Esophagus muscularis mucosa (tissue), 4 donors: ENCODE data around the gene TPD52L1. TPM values are rescaled to one million over a fixed set of nuclear protein-coding genes. Genes with fewer than 3 reads are reported as not detected.

Source experiments
- DNase-seq: peaks from one replicate; pipeline ENCODE4 v3.0.0-alpha.2; 2017; ENCODE audit errors: extremely low spot score
- H3K27ac ChIP-seq, 4 donors: fragments of 200-600 bp; sonication (generic); replicated peaks in 1 of 4; 1 replicate in 3 of 4; 2 replicates in 1 of 4; pipeline ENCODE4 v1.5.1; 2016 to 2019; ENCODE audit warnings: mild to moderate bottlenecking in 1 of 4
- H3K27me3 ChIP-seq, 4 donors: fragments of 200-600 bp; sonication (generic); one replicate each; pipeline versions ENCODE4 v1.5.1 to v1.6.0; 2016 to 2019
- H3K36me3 ChIP-seq, 4 donors: fragments of 200-600 bp; sonication (generic); one replicate each; pipeline ENCODE4 v1.5.1; 2016 to 2019
- H3K4me1 ChIP-seq, 4 donors: fragments of 200-600 bp; sonication (generic); one replicate each; pipeline ENCODE4 v1.5.1; 2016 to 2019
- H3K4me3 ChIP-seq, 4 donors: fragments of 200-600 bp; sonication (generic); 1 replicate in 2 of 4; 2 replicates in 2 of 4; pipeline ENCODE4 v1.5.1; 2016 to 2019; ENCODE audit warnings: mild to moderate bottlenecking in 4 of 4, moderate library complexity in 1 of 4
- H3K9me3 ChIP-seq, 4 donors: fragments of 200-600 bp; sonication (generic); 1 replicate in 3 of 4; 2 replicates in 1 of 4; pipeline ENCODE4 v1.5.1; 2016 to 2019
- EP300 ChIP-seq: sonication (generic); formaldehyde crosslinking; IDR thresholded peaks from one replicate; pipeline ENCODE4 v1.6.1; 2017; ENCODE audit warnings: antibody characterized with exemption
- POLR2A ChIP-seq: fragments of 450-650 bp; IDR thresholded peaks from one replicate; pipeline ENCODE4 v1.6.1; 2017; ENCODE audit warnings: antibody characterized with exemption, moderate library complexity, mild to moderate bottlenecking, low read depth
- POLR2AphosphoS5 ChIP-seq, 2 donors: sonication (generic); formaldehyde crosslinking; IDR thresholded peaks; one replicate each; pipeline ENCODE4 v1.6.1; 2017; ENCODE audit warnings: antibody characterized with exemption in 2 of 2
- WGBS: methylation state at CpG from one replicate; pipeline ENCODE4 v1.1.5; 2018; 5-methylcytosine and 5-hydroxymethylcytosine counted together
- intact Hi-C: fragments of 100-400 bp; cut with DNase I; formaldehyde crosslinking; loops from one replicate; pipeline ENCODE4 v1.15.1; 2023
- total RNA-seq, 4 donors: library from RNA; depleted of rRNA; stranded (reverse); fragments of >200 nt; gene quantifications; one replicate each; pipeline versions ENCODE4 v1.1.0 to v1.2.1, GENCODE V29; 2016
- TF ChIP-seq, protein P1 (sequence below), 3 experiments: fragments of 200-600 bp in 2 of 3; fragments of 450-650 bp in 1 of 3; sonication (generic) in 2 of 3; IDR thresholded peaks; one replicate each; pipeline ENCODE4 v1.5.1; 2017 to 2019; ENCODE audit warnings: antibody characterized with exemption in 3 of 3, mild to moderate bottlenecking in 2 of 3, moderate library complexity in 1 of 3

TPD52L1 gene
- total RNA-seq, 4 donors from 2014 or later = 18.7 to 46.4 (median 31.1) TPM

DNA sequence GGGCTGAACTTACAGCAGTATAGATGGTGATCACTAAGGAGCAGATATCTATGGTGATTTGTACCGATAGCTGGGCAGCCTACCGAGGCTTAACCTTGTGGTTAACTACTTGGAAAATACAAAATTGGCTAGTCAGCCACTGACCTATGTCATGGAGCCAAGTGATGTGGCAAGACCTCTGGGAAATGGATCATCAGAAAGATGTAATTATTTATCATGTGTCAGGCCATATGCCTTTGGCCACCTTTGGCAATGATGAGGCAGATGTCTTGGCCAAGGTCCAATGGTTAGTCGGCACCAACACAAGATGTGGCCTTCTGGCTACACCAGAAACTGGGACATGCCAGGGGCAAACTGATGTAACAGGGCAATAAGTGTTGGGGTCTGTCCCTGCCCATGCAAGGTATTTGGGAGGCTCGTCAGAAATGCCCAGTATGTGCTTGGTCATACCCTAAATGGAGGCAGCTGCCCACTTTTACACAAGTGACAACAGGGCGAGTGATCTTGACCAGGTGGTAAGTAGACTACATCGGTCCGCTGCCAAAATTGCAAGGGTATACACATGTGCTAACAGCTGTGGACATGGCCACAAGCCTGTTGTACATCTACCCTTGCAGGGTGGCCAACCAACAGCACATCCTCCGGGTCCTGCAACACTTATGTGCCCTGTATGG lies 118.0 kb downstream of the TPD52L1 start:
- DNase-seq = no peak
- Histone ChIP-seq H3K27ac (no peak overlapping the region), H3K27me3 (no peaks in the 10 kb centered on the region), H3K4me3 (no peak overlapping the region), H3K9me3 (no peaks in the 10 kb centered on the region), H3K36me3 (peaks cover 18 to 44% (median 27%) of the 10 kb centered on the region in 4 donors), H3K4me1 (no peaks in the 10 kb centered on the region)
- intact Hi-C loops = no loop called here
- no peak for TF ChIP-seq EP300
- TF ChIP-seq, protein P1, sequence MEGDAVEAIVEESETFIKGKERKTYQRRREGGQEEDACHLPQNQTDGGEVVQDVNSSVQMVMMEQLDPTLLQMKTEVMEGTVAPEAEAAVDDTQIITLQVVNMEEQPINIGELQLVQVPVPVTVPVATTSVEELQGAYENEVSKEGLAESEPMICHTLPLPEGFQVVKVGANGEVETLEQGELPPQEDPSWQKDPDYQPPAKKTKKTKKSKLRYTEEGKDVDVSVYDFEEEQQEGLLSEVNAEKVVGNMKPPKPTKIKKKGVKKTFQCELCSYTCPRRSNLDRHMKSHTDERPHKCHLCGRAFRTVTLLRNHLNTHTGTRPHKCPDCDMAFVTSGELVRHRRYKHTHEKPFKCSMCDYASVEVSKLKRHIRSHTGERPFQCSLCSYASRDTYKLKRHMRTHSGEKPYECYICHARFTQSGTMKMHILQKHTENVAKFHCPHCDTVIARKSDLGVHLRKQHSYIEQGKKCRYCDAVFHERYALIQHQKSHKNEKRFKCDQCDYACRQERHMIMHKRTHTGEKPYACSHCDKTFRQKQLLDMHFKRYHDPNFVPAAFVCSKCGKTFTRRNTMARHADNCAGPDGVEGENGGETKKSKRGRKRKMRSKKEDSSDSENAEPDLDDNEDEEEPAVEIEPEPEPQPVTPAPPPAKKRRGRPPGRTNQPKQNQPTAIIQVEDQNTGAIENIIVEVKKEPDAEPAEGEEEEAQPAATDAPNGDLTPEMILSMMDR (IDR thresholded peaks at IDR 0.05) = no peak
- no peak for TF ChIP-seq POLR2A
- TF ChIP-seq POLR2AphosphoS5 (IDR thresholded peaks at IDR 0.05) = no peak
- 85% methylated on average over 5 of the region's 8 CpGs for WGBS

DNA sequence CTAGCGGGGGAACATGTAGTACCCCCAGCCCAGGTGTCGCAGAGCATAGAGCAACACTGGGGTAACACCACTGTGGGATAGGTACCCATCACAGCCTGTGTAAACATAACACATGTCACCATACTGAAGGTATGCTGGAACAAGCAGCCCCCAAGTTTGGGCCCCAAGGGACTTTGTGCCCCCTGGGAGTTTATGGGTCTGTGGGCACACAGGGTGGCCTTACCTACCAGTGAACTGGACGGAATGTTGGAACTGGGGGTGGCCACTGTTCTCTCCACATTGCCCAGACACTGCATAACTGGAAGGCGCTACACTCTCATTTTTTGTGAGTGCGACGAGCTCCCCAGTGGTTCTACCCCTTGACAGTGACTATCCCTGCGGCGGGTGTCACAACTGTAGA lies 119.7 kb downstream of the TPD52L1 start:
- peaks cover 22 to 50% (median 32%) of the 10 kb centered on the region in 4 donors for H3K36me3 ChIP-seq
- H3K4me1 ChIP-seq = no peaks in the 10 kb centered on the region
- H3K27me3 ChIP-seq = no peaks in the 10 kb centered on the region
- no peaks in the 10 kb centered on the region for H3K9me3 ChIP-seq
- 97% methylated on average over 8 of the region's 8 CpGs for WGBS
- TF ChIP-seq, protein P1 (IDR thresholded peaks at IDR 0.05) = no peak
- TF ChIP-seq POLR2A (no peak), EP300 (no peak), POLR2AphosphoS5 (IDR thresholded peaks at IDR 0.05) (no peak)
- DNase-seq = no peak
- intact Hi-C loops = no loop called here
- no peak overlapping the region for H3K4me3 ChIP-seq
- no peak overlapping the region for H3K27ac ChIP-seq

DNA sequence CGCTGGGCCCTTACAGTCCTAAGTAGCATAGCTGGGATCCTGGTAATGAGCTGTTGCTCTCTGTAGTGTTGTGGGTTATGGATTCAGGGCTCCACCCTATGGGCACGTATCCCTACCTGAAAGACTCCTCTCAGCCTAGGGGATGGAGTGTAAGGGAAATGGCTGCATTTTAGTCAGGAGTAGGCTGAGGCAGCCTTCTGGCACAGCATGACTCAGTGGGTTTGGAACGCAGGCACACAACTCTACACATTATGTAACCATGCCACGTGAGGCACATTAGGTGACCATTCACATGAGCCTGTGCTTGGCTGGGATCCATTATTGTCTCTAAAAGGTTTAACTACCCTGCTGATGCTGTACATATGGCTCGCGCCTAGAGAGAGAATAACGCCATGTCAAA lies 120.4 kb downstream of the TPD52L1 start:
- no peaks in the 10 kb centered on the region for H3K9me3 ChIP-seq
- H3K36me3 ChIP-seq = peaks cover 22 to 50% (median 32%) of the 10 kb centered on the region in 4 donors
- no peaks in the 10 kb centered on the region for H3K4me1 ChIP-seq
- no peak for TF ChIP-seq POLR2AphosphoS5 (IDR thresholded peaks at IDR 0.05)
- TF ChIP-seq EP300 = no peak
- TF ChIP-seq POLR2A = no peak
- TF ChIP-seq, protein P1 (IDR thresholded peaks at IDR 0.05) = no peak
- intact Hi-C loops = no loop called here
- no peaks in the 10 kb centered on the region for H3K27me3 ChIP-seq
- WGBS = 85% methylated on average over 7 of the region's 7 CpGs
- H3K4me3 ChIP-seq = no peak overlapping the region
- no peak for DNase-seq
- no peak overlapping the region for H3K27ac ChIP-seq

DNA sequence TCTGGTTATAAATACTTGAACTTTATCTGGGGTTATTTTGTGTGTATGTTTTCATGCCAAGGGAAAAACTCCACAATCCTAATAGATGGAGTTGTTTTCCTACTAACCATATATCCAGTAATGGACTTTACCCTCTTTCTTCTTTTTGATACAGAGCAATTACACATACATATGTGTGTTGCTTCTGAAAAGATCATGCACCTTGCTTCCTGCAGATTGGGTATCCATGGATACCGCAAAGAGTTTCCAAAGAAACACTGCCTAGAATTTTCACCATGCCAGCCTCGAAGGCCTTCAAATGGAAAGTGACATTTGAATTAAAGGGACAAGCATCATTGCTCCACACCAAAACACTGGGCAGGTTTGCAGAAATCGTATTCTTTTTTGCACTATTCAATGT lies 121.4 kb downstream of the TPD52L1 start:
- WGBS = 78% methylated on average over 3 of the region's 3 CpGs
- H3K4me1 ChIP-seq = no peaks in the 10 kb centered on the region
- no peak for DNase-seq
- H3K9me3 ChIP-seq = no peaks in the 10 kb centered on the region
- TF ChIP-seq POLR2A = no peak
- no peak for TF ChIP-seq POLR2AphosphoS5 (IDR thresholded peaks at IDR 0.05)
- TF ChIP-seq, protein P1 (IDR thresholded peaks at IDR 0.05) = no peak
- no peak for TF ChIP-seq EP300
- no peak overlapping the region for H3K4me3 ChIP-seq
- H3K27ac ChIP-seq = no peak overlapping the region
- H3K36me3 ChIP-seq = peaks cover 22 to 50% (median 33%) of the 10 kb centered on the region in 4 donors
- no peaks in the 10 kb centered on the region for H3K27me3 ChIP-seq
- intact Hi-C loops = no loop called here

DNA sequence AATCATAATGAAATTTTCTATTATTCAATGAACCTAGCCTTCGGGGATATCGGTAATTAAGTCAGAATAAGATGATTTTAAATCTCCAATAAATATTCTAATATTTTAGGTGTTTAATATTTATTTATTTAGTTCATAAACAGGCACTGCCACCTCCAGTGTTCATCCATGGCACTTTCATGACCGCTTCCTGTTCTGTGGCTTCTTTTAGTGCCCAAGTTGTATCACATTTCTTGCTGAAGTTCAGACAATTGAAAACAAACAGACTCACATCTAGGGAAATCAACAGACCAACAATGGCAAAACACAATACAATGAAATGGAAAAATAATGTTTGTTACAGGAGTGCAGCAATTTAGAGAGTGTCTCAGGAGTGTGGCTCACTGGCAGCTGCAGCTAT lies 122.2 kb downstream of the TPD52L1 start:
- Histone ChIP-seq H3K9me3 (peaks cover 0 to 4% (median 0%) of the 10 kb centered on the region in 4 donors), H3K4me1 (no peaks in the 10 kb centered on the region), H3K36me3 (peaks cover 22 to 57% (median 40%) of the 10 kb centered on the region in 4 donors), H3K4me3 (no peak overlapping the region), H3K27ac (no peak overlapping the region), H3K27me3 (no peaks in the 10 kb centered on the region)
- intact Hi-C loops = no loop called here
- no peak for TF ChIP-seq EP300
- TF ChIP-seq POLR2AphosphoS5 (IDR thresholded peaks at IDR 0.05) = no peak
- TF ChIP-seq POLR2A = no peak
- TF ChIP-seq, protein P1 (IDR thresholded peaks at IDR 0.05) = no peak
- WGBS = 96% methylated on average over 3 of the region's 3 CpGs
- no peak for DNase-seq
